ENCODE results near the gene SLC4A1AP.
"Not testable (repeated sequence)": the region's sequence is repeated elsewhere in the genome, so short reads cannot be mapped to it uniquely, and the experiment has no call there.

SLC4A1AP gene, protein sequence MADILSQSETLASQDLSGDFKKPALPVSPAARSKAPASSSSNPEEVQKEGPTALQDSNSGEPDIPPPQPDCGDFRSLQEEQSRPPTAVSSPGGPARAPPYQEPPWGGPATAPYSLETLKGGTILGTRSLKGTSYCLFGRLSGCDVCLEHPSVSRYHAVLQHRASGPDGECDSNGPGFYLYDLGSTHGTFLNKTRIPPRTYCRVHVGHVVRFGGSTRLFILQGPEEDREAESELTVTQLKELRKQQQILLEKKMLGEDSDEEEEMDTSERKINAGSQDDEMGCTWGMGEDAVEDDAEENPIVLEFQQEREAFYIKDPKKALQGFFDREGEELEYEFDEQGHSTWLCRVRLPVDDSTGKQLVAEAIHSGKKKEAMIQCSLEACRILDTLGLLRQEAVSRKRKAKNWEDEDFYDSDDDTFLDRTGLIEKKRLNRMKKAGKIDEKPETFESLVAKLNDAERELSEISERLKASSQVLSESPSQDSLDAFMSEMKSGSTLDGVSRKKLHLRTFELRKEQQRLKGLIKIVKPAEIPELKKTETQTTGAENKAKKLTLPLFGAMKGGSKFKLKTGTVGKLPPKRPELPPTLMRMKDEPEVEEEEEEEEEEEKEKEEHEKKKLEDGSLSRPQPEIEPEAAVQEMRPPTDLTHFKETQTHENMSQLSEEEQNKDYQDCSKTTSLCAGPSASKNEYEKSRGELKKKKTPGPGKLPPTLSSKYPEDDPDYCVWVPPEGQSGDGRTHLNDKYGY

DNA sequence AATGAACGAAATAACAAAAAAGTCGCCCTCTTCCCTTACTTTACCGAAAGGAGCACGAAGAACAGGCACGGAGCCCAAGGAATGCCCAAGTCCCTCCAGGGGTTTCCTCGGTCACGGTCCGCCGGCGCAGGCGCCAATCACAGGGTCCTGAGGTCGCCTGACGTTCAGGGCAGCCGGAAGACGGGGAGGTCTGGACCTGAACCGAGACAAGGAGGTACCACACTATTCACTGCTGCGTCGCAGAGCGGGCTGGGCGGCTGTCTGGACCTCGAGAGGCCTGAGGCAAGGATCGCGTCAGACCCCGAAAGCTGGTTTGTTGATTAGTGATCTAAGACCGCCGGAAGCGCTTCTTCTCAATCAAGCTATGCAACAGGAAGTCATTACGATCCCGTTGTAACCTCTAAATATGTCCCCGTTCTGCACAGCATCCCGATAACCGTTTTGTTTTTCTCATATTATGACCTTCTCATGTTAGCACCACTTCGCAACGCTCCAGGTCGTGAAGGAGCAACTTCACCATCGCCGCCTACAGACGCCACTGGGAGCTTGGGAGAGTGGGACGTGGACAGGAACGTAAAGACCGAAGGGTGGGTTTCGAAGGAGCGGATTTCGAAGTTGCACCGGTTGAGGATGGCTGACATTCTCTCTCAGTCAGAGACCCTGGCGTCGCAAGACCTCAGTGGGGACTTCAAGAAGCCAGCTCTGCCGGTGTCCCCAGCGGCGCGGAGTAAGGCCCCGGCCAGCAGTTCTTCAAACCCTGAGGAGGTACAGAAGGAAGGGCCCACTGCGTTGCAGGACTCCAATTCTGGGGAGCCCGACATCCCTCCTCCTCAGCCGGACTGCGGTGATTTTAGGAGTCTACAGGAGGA, at the start of gene SLC4A1AP, which contains the start of gene SUPT7L:
Gene SLC4A1AP, plus strand, starts transcription at position 605 of the 869 bp plus-strand sequence. Its CDS starts 26 bp downstream, at position 631.
Gene SUPT7L, minus strand, starts transcription at position 330 of the 869 bp plus-strand sequence. CDS start 1,422 bp downstream, outside the sequence.
- DNase-seq, result peak; percentile 92 to 94

DNA sequence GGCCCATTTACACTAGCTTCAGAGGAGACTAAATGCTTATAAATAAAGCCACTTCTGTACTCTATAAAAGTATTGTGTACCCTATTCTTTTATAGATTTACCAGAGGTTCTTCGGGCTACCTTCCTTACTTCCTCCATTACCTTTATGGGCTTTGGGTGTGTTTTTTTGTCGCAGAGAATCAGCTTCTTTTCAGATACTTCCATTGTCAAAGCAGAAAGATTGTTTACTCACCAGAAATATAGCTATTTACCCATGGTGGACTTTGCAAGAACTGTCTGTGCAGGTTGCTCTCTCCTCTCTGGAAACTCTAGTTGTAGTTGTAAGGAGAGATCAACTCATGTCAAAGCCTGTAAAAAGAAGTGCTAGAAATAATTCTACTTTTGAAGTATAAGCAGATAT, 49.7 kb upstream of the SLC4A1AP start:
- DNase-seq, result no peak

DNA sequence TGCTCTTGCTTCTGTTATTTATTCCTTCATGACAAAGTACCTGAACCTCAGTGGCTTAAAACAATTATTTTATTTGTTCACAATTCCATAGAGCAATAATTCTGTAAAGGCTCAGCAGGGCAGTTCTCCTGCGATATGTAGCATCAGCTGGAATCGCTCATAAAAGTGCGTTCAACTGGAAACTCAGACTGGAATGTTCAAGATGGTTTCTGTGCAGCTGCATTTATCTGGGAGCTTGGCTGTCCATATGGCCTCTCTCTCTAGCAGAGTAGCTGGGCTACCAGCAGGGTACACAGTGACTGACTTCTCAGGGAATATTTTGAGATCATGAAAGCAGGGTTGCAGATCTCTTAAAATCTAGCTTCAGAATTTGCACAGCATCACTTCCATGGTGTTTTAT, 48.4 kb upstream of the SLC4A1AP start:
- no peak for DNase-seq

DNA sequence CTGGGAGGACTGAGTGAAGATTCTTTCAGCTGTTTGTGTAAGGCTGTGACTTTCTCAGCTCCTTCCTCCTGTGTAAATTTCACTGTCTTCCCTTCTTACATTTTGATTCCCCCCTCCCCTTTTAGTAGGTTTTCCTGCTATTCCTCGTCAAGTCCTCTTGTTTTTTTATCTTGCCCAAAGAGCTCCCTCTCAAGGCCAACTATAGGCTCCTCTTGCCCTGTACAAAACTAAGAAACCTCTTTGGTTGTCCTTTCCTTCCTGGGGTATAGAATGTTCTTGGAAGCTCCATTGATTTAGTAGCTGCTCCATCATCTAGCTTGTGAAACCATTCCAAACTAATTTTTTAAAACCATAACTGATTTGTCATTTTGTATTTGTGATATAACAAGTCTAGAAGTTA, 42.2 kb upstream of the SLC4A1AP start:
- DNase-seq, result no peak

DNA sequence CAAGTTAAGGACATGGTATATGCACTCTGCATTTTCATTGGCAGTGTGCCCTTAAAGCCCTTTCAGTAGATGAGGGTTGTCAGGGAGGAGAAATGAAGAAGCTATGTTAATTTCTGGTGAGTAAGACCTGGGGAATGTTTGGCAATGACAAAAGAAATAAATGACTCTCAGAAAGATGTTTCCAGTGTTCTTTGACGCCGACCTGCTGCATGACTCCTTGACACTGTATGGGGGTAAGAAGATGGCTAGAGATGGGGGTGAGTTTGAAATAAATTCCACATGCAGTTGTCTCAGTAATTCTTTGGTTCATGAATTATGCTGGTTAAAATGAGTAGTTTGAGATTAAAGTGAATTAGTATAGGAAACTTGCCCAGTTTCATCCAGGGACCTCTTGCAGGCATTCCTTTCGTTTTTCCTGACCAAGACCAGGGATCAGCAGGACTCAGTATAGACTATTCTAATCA, 40.7 kb upstream of the SLC4A1AP start:
- DNase-seq, result no peak

DNA sequence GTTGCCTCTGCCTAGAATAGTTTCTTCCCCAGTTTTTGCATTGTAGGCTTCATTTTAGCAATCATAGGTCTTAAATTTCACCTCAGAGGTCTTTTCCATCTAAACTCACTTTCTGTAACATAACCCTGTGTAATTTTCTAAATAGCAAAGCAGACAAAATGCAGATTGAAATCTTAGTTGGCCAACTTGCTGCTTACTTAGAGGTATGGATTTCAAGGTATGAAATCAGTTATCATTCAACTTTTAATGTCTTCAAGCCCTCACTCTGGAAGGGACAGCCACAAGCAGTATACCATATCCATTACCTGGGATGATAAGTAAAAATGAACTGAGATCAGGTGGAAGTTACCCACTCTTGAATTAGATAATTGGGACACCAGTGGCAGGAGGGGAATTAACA, 38.7 kb upstream of the SLC4A1AP start:
- DNase-seq, result no peak

DNA sequence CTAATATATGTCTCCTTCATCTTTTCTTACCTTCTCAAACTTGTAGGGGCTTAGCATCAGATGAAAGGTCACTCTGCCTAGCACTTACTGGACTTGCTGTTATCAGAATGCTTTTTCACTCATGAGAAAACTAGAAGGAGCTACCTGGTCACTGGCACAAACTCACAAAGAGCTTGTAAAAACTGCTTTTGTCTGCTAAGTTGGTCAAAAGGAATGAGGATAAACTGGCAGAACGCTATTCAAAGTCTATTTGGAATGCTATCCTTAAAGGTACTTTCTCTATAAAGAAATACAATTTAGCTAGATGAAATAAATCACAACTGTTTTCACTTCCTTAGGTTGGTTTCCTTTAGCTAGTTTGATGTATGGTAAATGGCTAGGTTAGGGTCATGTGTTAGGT, 37.4 kb upstream of the SLC4A1AP start:
- not testable (repeated sequence) for DNase-seq

DNA sequence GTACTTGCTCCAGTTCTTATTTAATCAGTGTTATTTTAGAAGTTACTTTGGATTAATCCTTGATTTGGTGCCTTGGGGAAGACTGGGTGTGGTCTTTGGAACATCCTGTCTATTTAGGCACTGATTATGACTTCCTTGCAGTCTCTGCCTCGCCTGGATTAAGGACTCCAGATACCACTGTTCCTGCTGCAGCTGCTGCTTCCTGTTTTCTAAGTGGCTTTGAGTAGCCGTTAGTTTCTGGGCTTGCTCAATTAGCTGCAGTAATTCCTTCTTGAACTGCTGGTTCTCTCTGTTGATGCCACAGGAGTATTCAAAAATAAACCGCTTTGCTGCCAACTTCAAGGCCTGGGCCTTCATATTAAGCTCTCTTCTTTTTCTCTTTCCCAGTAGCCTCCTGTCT, 36.8 kb upstream of the SLC4A1AP start:
- DNase-seq, result peak; percentile 10 to 61

DNA sequence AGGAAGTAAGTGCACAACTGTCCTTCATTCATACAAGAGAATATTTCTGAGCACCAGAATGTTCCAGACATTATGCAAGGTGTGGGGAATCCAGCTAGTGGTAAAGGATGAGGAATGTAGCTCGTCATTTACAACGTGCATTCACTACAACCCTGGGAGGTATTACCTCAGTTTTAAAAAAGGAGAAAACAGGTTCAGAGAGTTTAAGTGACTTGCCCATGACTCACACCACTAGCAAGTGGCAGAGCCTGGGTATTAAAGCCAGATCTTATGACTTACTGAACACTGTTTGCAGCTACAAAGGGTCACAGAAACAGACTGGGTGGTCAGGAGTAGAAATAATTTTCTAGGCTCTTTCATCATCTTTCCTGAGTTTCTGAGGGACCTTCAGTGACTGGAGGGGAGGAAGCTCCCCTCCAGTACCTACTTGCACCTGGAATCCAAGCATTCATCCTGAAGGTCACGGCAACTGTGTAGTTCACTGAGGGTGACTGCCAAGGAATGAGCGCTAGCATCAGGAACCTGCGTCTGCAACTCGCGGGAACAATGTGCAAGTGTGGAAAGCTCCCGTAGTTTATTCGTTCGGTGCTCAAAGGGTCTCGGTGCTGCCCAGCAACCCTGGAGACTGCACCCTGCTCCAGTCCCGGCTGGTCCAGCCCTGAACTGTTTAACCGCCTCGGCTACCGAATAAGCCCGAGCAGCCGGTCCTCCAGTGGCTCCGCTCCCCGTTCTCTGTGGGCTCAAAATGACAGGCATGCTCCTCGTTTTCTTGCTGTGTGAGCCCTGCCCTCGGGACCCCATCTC, 35.5 kb upstream of the SLC4A1AP start:
- DNase-seq, result no peak

DNA sequence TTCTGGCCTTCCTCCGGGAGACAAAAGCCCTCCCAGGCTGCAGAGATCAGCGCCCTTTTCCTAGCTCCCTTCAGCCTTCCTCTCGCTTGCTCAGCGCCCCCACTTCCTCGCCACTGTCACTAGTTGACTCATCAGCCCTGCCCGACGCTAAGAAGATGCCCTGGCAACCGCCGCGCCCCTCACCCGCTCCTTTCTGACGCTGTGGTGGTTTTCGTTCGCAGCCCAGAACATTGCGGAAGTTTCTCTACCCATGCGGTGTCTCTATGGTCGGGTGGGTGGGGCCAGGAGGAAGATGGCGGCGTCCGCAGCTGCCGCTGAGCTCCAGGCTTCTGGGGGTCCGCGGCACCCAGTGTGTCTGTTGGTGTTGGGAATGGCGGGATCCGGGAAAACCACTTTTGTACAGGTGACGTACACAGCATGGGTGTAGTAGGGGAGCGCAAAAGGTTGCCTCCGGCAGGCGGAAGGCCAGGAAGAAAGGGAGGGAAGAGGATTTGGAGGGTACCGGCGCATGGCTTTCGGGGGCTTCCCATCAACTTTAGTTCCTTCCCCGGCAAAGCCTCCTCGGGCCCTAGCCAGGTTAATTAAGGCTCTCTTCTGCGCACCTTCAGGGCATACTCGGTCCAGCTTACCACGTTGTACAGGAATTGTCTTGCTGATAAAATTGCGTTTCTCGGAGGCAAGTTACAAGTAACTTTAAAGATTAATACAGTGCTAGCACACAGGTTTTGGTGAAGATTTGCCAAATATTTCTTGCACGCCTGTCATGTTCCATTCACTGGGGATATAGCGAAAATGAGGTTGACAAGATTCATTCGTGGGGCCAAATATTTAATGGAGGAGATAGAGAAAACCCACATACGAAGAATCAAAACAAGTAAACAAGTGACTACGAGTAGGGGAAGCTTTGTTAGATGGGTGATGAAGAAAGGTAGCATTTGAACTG, 34.7 kb upstream of the SLC4A1AP start, which contains the start of the genes CCDC121 and GPN1:
Gene CCDC121, minus strand, starts transcription at position 246 of the 943 bp plus-strand sequence. CDS start 1,213 bp downstream, outside the sequence.
Gene GPN1, plus strand, starts transcription at position 284 of the 943 bp plus-strand sequence. Its CDS starts 9 bp downstream, at position 293.
- DNase-seq, result peak; percentile 73 to 87

DNA sequence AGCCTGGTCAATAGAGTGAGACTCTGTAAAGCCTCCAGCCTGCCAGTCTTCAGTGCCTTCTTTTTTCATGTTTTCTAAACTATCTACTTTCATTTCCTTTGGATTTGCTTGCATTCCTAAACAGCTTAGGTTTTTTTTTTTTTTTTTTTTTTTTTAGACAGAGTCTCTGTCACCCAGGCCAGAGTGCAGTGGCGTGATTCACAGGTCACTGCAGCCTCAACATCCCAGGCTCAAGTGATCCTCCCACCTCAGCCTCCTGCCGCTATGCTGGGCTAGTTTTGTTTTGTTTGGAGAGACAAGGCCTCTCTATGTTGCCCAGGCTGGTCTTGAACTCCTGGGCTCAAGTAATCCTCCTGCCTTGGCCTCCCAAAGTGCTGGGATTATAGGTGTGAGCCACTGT, 33.4 kb upstream of the SLC4A1AP start:
- DNase-seq, result not testable (repeated sequence)

DNA sequence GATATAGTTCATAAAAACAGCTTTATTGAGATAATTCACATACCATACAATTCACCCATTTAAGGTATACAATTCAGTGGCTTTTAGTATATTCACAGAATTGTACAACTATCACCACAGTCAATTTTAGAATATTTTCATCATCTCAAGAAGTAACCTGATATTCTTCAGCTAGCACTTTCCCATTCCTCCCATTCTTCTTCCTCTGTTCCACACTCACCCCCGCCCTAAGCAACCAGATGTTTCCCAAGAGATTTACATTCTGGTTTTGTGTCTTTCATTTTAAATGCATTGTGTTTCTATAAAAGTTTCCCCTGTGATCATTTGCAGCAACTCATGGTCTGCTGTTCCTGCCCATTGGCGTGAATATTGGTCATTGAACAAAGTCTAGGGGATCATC, 29.4 kb upstream of the SLC4A1AP start:
- no peak for DNase-seq

DNA sequence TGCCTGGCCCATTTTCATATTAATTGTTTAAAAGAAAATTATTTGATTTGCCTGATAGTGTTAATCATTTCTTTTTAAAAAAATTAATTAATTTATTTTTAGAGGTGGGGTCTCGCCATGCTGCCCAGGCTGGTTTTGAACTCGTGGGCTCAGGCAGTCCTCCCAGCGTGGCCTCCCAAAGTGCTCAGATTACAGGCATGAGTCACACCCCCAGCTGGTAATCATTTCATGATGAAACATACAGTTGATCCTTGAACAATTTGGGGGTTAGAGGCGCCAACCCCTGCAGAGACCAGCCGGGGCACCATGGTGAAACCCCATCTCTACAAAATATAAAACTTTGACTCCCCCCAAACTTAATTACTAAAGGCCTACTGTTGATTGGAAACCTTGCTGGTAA, 26.9 kb upstream of the SLC4A1AP start:
- DNase-seq, result no peak

DNA sequence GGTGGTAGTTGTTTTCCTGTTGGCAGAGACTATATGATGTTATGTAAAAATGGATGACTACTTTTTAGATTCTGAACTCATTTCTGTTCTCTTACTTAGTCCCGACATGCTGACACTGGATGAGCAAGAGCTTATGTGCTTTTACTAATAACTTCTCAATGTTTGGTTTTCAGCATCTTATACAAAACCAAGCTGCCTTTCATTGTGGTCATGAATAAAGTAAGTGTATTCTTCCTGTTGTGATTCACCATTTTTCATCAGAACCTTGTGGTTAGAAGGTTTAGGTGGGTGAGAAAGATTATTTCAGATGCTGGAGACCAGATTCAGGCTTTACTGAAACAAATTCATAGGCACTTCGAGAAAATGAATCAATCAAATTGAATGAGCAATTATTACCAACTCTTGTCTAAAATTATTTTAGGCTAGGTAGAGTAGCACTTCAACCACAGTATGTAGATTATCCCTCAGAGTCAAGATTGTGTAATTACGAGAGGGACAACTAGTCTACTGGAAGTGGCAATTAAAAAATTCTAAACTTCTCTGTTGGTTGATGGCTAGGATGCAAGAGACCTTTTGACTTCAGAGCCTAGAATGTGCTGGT, 25.6 kb upstream of the SLC4A1AP start:
- no peak for DNase-seq

DNA sequence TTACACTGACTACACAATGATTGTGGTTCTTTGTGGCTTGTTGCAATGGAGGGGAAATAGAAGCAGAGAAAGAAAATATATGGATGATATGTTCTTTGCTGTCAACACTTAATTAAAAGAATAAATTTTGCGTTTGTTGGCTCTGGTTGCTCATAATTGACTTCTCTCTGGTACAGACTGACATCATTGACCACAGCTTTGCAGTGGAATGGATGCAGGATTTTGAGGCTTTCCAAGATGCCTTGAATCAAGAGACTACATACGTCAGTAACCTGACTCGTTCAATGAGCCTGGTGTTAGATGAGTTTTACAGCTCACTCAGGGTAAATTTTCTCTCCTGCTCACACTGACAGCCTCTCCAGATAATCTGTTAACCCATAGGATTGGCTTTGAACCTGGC, 25.0 kb upstream of the SLC4A1AP start:
- DNase-seq, result no peak

DNA sequence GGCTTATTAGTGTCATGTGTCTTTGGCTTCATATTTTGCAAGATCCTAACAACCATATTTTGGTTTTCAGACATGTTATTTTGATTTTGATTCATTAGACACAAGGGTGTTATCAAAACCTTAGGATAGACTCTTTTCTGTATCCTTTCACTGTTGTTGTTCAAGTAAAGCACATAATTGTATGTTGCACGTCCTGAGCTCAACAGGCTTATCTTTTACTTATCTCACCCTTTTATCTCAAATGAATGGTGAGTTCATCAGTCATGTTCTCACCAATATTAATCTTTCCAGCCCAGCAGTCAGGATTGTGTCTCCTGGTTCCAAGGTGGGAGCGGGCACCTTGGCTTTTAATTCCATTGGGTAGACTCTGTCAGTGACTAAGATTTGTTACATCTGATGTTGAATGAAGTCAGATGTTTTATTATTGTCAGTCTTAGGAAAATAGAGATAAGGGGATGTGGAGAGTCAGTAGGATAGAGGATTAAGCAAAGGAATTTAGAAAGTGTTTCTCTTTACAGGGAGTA, 22.9 kb upstream of the SLC4A1AP start:
- DNase-seq, result no peak

DNA sequence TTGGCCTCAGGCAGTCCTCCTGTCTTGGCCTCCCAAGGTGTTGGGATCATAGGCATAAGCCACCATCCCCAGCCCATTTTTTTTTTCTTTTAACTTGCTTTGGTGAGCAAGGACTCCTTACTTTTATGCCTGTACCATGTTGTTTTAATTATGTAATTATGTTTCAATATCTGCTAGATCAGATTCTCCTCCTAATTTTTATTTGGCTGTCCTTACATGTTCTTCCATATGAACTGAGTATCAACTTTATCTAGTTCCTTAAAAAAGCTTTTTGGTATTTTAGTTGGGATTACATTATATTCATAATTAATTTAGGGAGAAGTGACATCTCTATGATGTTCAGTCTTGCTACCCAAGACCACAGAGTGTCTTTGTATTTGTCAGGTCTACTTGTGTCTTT, 18.5 kb upstream of the SLC4A1AP start:
- DNase-seq, result no peak

DNA sequence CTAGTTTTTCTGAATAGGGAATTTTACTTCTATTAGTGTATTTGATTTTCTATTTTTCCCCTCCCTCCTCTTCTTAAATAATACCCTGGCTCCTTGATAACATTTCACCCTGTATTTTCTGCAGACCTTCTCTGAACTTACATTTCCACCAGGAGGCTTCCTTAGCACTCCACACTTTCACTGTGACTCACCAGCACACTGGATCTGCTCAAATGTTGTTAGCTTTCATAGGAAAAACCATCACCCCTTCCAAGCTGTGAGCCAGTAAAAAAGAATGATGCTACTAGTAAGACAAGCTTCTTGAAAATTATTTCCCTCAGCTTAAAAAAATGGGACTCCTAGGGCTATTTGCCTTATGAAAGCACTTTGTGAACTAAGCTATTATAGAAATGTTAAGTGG, 16.4 kb upstream of the SLC4A1AP start:
- no peak for DNase-seq

DNA sequence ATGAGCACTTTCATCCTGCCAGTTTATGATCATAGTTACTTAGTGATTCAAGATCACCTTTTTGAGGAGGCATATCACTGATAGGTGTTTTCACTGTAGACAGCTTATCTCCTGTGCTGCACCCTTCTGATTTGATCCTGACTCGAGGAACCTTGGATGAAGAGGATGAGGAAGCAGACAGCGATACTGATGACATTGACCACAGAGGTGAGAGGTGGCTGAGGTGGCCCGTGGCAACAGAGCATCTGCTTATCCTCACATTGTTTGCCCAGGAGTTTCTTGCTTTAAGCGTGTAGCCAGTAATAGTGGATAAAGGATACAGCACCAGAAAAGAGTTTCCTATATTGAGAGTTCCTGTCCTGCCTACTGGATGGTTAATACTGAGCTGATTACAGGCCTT, 16.0 kb upstream of the SLC4A1AP start:
- no peak for DNase-seq

DNA sequence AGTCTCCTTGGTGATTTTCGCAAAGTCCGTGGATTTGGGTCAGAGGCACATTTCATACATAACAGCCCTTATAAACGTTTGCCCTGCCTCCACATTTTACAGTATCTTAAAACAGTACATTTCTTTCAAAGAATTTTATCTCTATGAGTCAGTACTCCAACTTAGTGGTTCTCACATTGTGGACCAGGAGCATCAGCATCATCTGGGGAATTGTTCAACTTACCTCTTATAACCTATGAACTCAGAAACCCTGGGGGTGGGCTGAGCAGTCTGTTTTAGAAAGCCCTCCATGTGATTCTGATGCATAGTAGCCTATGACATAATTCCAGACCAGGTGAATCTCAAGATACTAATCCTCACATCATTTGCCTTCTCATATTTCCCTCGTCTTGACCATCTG, 12.6 kb upstream of the SLC4A1AP start:
- DNase-seq, result peak; percentile 64 to 85

Measured in NCI-H524 (cell line).